SK-N-SH treated with all-trans-retinoic acid at 6 μM for 48 hours (cell line): Measurements from ENCODE around the gene LSS.
A peak's percentile ranks its signal among the peaks of the same experiment; 100 is the strongest.

Experiments used
- ATAC-seq: fragments of 200-7000 bp; cut with Tn5 transposase; 3 replicates; pipeline ENCODE4 v1.9.1; 2020; ENCODE audit warnings: mild to moderate bottlenecking, moderate library complexity
- ARNTL ChIP-seq: fragments of 450-650 bp; formaldehyde crosslinking; IDR thresholded peaks from 2 replicates; pipeline ENCODE4 v1.5.0; 2020; ENCODE audit warnings: low read depth, mild to moderate bottlenecking, moderate library complexity, borderline replicate concordance
- BACH2 ChIP-seq: fragments of 250-450 bp; sonication (Bioruptor Pico); IDR thresholded peaks from 2 replicates; pipeline ENCODE4 v1.9.0; 2021; ENCODE audit warnings: mild to moderate bottlenecking, borderline replicate concordance
- ESRRG ChIP-seq: fragments of 250-450 bp; sonication (Bioruptor Pico); IDR thresholded peaks from 2 replicates; pipeline ENCODE4 v1.6.1; 2021; ENCODE audit warnings: mild to moderate bottlenecking
- GLIS3 ChIP-seq: fragments of 250-450 bp; sonication (Bioruptor Pico); IDR thresholded peaks from 2 replicates; pipeline ENCODE4 v1.5.0; 2020; ENCODE audit warnings: mild to moderate bottlenecking, moderate library complexity
- ISL1 ChIP-seq: fragments of 250-450 bp; sonication (Bioruptor Pico); IDR thresholded peaks from 2 replicates; pipeline ENCODE4 v2.1.2; 2022; ENCODE audit warnings: mild to moderate bottlenecking, moderate library complexity
- OSR1 ChIP-seq: fragments of 250-450 bp; sonication (Bioruptor Pico); IDR thresholded peaks from 2 replicates; pipeline ENCODE4 v1.8.0; 2022; ENCODE audit warnings: moderate library complexity, mild to moderate bottlenecking, inconsistent platforms
- PPARA ChIP-seq: fragments of 250-450 bp; sonication (Bioruptor Pico); IDR thresholded peaks from 2 replicates; pipeline ENCODE4 v1.5.0; 2020; ENCODE audit warnings: mild to moderate bottlenecking, borderline replicate concordance
- SNAI2 ChIP-seq: fragments of 250-450 bp; sonication (Bioruptor Pico); IDR thresholded peaks from 2 replicates; pipeline ENCODE4 v1.5.0; 2020; ENCODE audit warnings: mild to moderate bottlenecking, moderate library complexity
- TOX ChIP-seq: fragments of 250-450 bp; sonication (Bioruptor Pico); IDR thresholded peaks from 2 replicates; pipeline ENCODE4 v1.8.0; 2021; ENCODE audit warnings: mild to moderate bottlenecking, moderate library complexity, borderline replicate concordance
- ZFP3 ChIP-seq: fragments of 250-450 bp; sonication (Bioruptor Pico); IDR thresholded peaks from 2 replicates; pipeline ENCODE4 v1.5.0; 2020; ENCODE audit warnings: mild to moderate bottlenecking, moderate library complexity
- ZFP30 ChIP-seq: fragments of 450-650 bp; formaldehyde crosslinking; IDR thresholded peaks from 2 replicates; pipeline ENCODE4 v1.5.0; 2022; ENCODE audit warnings: mild to moderate bottlenecking, moderate library complexity
- ZNF565 ChIP-seq: fragments of 450-650 bp; formaldehyde crosslinking; conservative IDR thresholded peaks from 2 replicates; pipeline ENCODE4 v1.5.0; 2020; ENCODE audit warnings: low read depth, mild to moderate bottlenecking, moderate library complexity
- ZNF70 ChIP-seq: fragments of 450-650 bp; formaldehyde crosslinking; IDR thresholded peaks from 2 replicates; pipeline ENCODE4 v1.5.0; 2020; ENCODE audit warnings: mild to moderate bottlenecking, moderate library complexity
- ZNF8 ChIP-seq: fragments of 450-650 bp; formaldehyde crosslinking; IDR thresholded peaks from 2 replicates; pipeline ENCODE4 v1.5.0; 2020; ENCODE audit warnings: mild to moderate bottlenecking, moderate library complexity
- TF ChIP-seq, protein P1 (sequence below): fragments of 250-450 bp; sonication (Bioruptor Pico); IDR thresholded peaks from 2 replicates; pipeline ENCODE4 v1.8.0; 2020; ENCODE audit warnings: mild to moderate bottlenecking, moderate library complexity, borderline replicate concordance
- TF ChIP-seq, protein P2 (sequence below): fragments of 250-450 bp; sonication (Bioruptor Pico); IDR thresholded peaks from 2 replicates; pipeline ENCODE4 v1.8.0; 2021; ENCODE audit warnings: low read depth, mild to moderate bottlenecking, moderate library complexity, borderline replicate concordance
- TF ChIP-seq, protein P3 (sequence below): fragments of 250-450 bp; sonication (Bioruptor Pico); IDR thresholded peaks from 2 replicates; pipeline ENCODE4 v1.5.0; 2020; ENCODE audit warnings: mild to moderate bottlenecking, moderate library complexity

Gene LSS

DNA sequence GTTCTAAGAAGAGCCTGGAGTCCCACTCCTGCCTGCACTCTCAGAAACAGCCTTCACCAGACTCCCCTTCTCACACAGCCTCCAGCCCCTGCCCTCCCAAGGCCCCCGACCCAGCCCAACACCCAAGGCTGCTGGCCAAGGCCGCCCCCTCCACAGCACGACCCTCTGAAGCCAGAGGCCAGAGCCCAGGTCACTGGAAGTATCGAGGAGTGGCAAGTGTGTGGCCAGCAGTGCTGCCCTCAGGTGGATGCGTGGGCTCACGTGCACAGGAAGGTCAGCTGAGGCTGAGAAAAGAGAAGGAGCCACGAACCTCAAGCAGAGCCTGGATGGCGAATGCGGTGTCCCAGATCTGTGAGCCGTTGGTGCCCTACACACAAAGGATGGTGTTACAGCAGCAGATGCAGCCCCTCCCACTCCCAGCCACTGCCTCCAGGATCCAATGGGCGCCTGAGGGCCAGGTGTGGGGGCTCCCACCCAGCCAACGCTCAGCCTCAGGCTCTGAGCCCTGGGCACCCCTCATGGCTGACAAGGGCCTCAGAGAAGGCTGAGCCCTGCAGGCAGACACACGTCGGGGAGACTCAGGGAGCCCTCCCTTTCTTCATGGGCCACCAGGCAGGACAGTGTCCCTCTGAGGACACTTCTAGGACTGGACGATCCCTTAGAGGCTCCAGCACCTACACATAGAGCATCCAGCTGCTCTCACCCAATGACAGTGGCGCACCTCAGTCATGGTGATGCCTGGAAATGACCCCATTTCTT is 18.0 kb downstream of the LSS start:
- 0 out of 3 replicates have a peak, but pooled peaks have one; percentile 20 for ATAC-seq
- no peak for TF ChIP-seq ZNF70 (CRISPR knock-in tag)
- no peak for TF ChIP-seq ZFP3 (CRISPR knock-in tag)
- TF ChIP-seq GLIS3 (CRISPR knock-in tag), result no peak
- no peak for TF ChIP-seq OSR1

DNA sequence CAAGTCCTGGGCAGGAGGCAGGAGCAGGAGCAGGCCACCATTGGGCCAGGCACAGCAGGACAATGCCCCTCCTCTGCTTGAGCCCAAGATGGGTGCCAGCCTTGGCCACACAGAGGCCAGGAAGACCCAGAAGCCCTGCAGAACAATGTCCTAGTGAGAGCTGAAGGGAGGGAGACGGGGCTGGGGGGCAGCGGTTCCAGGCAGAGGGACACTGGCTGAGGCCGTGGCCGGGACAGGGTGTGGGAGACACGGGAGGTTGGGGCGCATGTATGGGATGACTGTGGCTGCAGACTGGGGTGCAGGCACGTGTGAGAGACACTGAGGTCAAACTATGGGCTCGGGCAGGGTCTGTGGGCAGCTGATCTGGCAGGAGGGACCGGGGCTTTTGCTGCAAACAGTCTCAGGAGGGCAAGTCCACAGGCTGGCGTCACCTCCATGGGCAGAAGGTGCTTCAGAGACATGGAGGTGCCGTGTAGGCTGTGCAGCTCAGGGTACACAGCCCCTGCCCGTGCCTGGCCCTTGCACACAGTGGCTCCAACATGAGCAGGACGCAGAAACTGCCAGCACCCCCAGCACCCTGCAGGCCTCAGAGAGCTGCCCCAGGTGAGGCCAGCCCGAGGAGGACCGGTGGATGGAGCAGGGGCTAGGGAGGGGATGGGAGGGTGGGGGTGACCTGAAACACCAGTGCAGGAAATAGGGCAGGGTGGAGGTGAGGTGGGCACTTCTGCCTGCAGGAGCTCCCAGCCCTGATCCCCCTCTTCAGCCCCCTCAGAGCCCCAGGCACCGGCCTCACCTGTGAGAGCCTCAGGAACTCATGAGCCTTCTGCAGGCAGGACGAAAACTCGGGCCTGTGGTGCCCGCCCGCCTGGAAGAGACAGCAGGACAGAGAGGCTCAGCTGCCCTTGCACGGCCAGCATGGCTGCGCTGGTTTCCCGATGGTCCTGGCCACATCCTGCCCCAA is 19.5 kb downstream of the LSS start:
- TF ChIP-seq GLIS3 (CRISPR knock-in tag) (no peak), ISL1 (CRISPR knock-in tag) (no peak), ZNF8 (no peak), TOX (no peak), SNAI2 (CRISPR knock-in tag) (no peak), ZNF70 (CRISPR knock-in tag) (no peak)
- TF ChIP-seq, all 23 proteins: peak for 0
- ATAC-seq, result no peak

DNA sequence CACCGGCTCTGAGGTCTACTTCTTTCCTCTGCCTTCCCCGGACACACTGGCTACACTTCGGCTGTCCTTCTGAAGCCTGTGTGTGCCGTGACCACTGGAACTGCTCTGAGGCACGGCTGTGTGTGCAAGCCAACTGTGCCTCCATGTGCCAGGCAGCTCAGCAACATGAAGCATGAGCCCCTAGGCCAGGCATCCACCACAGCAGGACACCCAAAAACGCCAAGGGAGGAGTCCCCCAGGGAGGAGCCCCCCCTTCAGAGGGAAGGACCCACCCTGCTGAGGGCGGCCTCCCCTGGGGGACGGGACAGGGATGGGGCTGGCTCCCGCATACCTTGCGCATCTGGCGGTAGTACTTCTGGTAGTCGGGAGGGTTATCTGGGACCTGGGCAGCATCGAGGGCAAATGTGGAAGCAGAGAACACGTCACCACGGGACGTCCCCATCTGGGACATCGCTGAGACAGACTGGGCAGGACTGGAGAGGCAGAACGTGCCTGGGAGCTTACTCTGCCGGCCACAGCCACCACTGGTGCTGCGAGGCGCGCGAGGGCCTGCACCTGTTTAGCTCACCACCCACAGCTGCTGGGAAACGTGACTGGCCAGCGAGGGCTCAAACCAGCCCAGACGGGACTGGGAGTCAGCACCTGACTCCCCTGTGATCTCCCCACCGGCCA is 20.5 kb downstream of the LSS start:
- ATAC-seq, result no peak
- TF ChIP-seq ZFP30 (CRISPR knock-in tag) (no peak), PPARA (CRISPR knock-in tag) (no peak)

DNA sequence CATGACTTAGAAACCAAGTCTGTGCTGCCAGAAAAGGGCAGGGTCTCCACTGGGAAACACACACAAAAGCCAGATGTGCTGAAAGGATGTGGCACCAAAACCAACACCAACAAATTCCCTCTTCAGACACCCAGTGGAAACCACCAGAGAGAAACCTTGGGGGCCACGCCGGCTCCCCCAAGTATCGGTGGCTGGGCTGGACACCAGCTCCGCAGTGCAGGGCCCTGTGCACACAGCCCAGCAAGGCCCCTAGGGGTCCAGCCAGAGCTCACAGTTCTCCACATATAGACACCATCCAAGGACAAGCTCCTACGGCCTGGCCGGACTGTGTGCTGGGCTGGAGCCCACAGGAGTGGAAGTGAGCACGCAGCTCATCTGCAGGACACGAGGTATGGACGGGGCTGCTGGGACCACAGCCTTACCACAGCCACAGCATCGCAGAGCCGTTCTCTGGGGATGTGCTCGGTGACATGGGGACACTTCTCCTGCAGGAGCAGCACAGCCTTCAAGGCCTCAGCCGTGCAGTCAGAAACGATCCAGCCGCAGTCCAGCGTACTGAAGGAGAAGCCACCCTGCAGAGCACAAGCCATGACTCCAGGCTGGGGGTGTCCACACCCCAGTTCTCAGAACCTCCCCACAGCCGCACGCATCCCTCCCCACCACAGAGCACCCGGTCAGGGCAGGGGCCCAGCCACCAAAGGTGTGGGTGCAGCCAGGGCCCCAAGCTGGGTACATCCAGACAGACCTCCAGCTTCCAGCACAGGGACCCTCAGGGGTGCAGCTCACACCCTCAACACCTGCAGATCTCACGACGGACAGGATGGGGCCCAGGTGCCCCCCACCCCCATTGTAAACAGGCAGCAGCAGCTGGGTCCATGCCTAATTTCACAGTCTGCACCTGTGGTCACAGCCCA is 21.3 kb downstream of the LSS start:
- no peak for TF ChIP-seq ESRRG
- TF ChIP-seq, protein P1, sequence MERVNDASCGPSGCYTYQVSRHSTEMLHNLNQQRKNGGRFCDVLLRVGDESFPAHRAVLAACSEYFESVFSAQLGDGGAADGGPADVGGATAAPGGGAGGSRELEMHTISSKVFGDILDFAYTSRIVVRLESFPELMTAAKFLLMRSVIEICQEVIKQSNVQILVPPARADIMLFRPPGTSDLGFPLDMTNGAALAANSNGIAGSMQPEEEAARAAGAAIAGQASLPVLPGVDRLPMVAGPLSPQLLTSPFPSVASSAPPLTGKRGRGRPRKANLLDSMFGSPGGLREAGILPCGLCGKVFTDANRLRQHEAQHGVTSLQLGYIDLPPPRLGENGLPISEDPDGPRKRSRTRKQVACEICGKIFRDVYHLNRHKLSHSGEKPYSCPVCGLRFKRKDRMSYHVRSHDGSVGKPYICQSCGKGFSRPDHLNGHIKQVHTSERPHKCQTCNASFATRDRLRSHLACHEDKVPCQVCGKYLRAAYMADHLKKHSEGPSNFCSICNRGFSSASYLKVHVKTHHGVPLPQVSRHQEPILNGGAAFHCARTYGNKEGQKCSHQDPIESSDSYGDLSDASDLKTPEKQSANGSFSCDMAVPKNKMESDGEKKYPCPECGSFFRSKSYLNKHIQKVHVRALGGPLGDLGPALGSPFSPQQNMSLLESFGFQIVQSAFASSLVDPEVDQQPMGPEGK (CRISPR knock-in tag), result no peak
- TF ChIP-seq, protein P2, sequence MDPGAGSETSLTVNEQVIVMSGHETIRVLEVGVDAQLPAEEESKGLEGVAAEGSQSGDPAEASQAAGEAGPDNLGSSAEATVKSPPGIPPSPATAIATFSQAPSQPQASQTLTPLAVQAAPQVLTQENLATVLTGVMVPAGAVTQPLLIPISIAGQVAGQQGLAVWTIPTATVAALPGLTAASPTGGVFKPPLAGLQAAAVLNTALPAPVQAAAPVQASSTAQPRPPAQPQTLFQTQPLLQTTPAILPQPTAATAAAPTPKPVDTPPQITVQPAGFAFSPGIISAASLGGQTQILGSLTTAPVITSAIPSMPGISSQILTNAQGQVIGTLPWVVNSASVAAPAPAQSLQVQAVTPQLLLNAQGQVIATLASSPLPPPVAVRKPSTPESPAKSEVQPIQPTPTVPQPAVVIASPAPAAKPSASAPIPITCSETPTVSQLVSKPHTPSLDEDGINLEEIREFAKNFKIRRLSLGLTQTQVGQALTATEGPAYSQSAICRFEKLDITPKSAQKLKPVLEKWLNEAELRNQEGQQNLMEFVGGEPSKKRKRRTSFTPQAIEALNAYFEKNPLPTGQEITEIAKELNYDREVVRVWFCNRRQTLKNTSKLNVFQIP (CRISPR knock-in tag), result no peak
- no peak for TF ChIP-seq ARNTL (CRISPR knock-in tag)
- no peak for TF ChIP-seq PPARA (CRISPR knock-in tag)
- no peak for TF ChIP-seq SNAI2 (CRISPR knock-in tag)
- no peak for TF ChIP-seq ZNF565 (CRISPR knock-in tag)
- TF ChIP-seq BACH2, result no peak
- no peak for TF ChIP-seq ZFP30 (CRISPR knock-in tag)
- TF ChIP-seq, protein P3, sequence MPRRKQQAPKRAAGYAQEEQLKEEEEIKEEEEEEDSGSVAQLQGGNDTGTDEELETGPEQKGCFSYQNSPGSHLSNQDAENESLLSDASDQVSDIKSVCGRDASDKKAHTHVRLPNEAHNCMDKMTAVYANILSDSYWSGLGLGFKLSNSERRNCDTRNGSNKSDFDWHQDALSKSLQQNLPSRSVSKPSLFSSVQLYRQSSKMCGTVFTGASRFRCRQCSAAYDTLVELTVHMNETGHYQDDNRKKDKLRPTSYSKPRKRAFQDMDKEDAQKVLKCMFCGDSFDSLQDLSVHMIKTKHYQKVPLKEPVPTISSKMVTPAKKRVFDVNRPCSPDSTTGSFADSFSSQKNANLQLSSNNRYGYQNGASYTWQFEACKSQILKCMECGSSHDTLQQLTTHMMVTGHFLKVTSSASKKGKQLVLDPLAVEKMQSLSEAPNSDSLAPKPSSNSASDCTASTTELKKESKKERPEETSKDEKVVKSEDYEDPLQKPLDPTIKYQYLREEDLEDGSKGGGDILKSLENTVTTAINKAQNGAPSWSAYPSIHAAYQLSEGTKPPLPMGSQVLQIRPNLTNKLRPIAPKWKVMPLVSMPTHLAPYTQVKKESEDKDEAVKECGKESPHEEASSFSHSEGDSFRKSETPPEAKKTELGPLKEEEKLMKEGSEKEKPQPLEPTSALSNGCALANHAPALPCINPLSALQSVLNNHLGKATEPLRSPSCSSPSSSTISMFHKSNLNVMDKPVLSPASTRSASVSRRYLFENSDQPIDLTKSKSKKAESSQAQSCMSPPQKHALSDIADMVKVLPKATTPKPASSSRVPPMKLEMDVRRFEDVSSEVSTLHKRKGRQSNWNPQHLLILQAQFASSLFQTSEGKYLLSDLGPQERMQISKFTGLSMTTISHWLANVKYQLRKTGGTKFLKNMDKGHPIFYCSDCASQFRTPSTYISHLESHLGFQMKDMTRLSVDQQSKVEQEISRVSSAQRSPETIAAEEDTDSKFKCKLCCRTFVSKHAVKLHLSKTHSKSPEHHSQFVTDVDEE (CRISPR knock-in tag), result no peak
- ATAC-seq, result no peak
